GM20000 (cell line): ENCODE data around the gene GPD1L.
A peak's percentile ranks its signal among the peaks of the same experiment; 100 is the strongest.

Source experiments
- DNase-seq: peaks from one replicate; pipeline ENCODE4 v3.0.0; 2012; ENCODE audit warnings: low spot score
- CTCF ChIP-seq: IDR thresholded peaks from 2 replicates; pipeline ENCODE4 v1.5.1; 2012; ENCODE audit warnings: mild to moderate bottlenecking, control low read depth; ENCODE audit errors: extremely low read depth, missing control alignments

Gene GPD1L

GRCh38 chr3:32095431-32095830 is 11.0 kb upstream of the GPD1L start:
- TF ChIP-seq CTCF = no peak

DNA sequence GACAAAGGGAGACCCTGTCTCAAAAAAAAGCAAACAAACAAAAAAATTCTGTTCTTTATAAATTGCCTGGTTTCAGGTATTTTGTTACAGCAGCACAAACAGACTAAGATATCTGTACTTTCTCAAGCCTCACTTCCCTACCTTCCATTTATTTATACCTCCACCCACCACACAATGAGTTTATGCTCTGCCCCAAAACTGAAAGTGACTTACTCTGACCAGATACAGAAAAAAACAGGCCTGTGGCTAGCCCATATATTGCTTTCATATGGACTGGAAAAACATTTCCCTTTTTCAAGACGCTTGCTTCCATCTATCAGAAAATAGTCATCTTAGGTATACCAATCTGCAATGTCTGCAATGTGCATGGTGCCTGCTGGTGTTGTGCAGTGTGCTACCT is 8.7 kb upstream of the GPD1L start:
- peak; percentile 28 for DNase-seq
- TF ChIP-seq CTCF = no peak

More at GRCh38 chr3:32095431-32095830, 11.0 kb upstream of the GPD1L start:
- no peak for DNase-seq

- no peak for DNase-seq
- no peak for TF ChIP-seq CTCF
Observed at GRCh38 chr3:32098528-32098927, 7.9 kb upstream of the GPD1L start.

GRCh38 chr3:32100465-32100864 is 6.0 kb upstream of the GPD1L start:
- no peak for TF ChIP-seq CTCF
- DNase-seq = no peak

- no peak for DNase-seq
- no peak for TF ChIP-seq CTCF
Observed at GRCh38 chr3:32102289-32102688, 4.1 kb upstream of the GPD1L start.

DNA sequence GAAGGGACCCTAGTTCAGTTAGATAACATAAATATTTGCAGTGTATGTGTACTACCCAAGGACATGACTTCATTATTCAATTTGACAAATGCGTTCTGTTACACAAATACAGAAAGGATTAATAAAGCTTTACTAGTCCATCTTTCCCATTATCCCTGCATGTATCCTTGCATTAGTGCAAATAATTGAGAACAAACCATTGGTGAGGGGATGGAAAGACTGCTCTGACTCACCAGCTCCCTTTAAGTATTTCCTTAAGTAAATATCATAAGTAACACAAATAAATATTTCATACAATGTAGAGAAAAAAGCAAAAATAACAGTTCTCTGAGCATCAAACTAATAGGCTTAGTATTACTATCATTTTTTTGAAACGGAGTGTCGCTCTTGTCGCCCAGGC is 1.9 kb upstream of the GPD1L start:
- no peak for TF ChIP-seq CTCF

DNA sequence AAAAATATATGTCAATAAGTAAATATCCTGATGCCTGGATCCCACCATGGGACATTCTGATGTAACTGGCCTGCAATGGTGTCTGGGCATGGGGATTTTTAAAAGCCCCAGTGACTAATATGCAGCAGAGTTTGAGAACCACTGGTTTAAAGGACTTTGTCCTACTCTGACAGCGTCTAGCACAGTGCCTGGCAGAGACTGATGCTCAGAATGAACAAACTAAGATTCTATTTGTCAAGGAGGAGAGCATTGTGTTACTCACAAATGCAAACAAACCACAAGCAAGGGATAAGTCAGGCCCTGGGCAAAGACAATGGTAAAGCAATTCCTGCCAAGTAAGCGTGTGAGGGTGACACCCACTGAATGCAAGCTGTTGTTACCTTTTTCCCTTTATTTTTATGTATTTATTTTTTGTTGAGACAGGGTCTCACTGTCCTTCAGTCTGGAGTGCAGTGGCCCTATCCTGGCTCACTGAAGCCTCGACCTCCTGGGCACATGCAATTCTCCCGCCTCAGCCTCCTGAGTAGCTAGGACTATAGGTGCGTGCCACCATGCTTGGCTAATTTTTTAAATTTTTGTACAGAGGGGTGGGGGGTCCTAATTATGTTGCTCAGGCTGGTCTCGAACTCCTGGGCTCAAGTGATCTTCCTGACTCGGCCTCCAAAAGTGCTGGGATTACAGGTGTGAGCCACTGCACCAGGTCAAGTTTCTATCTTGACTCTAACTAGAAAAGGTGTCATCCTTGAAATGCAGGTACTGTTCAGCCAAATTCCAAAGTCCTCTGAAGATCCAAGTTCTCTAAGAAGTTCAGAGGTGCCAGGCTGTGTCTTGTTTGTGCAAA is 909 bp upstream of the GPD1L start:
- TF ChIP-seq CTCF = no peak
- no peak for DNase-seq

More for the DNA sequence above, 1.9 kb upstream of the GPD1L start:
- DNase-seq = no peak
